ENCODE measurements around the gene PLD1. TPM values are rescaled to one million over a fixed set of nuclear protein-coding genes. Genes with fewer than 3 reads are reported as not detected.

PLD1 gene
- total and polyA plus RNA-seq, 9 donors = 24.6 to 125 (median 52.1) TPM

- Histone ChIP-seq H3K36me3 (no peaks in the 10 kb centered on the region), H3K4me1 (ENCODE audit: insufficient read depth) (peaks cover 2% of the 10 kb centered on the region), H3K4me3 (no peak overlapping the region), H3K27ac (no peak overlapping the region), H3K27me3 (no peaks in the 10 kb centered on the region), H3K9me3 (no peaks in the 10 kb centered on the region)
- intact Hi-C loops (cut with DNase I) = no loop called here
- TF ChIP-seq, protein P1, sequence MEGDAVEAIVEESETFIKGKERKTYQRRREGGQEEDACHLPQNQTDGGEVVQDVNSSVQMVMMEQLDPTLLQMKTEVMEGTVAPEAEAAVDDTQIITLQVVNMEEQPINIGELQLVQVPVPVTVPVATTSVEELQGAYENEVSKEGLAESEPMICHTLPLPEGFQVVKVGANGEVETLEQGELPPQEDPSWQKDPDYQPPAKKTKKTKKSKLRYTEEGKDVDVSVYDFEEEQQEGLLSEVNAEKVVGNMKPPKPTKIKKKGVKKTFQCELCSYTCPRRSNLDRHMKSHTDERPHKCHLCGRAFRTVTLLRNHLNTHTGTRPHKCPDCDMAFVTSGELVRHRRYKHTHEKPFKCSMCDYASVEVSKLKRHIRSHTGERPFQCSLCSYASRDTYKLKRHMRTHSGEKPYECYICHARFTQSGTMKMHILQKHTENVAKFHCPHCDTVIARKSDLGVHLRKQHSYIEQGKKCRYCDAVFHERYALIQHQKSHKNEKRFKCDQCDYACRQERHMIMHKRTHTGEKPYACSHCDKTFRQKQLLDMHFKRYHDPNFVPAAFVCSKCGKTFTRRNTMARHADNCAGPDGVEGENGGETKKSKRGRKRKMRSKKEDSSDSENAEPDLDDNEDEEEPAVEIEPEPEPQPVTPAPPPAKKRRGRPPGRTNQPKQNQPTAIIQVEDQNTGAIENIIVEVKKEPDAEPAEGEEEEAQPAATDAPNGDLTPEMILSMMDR (IDR thresholded peaks at IDR 0.05) = peak in 2 of 3 donors; percentile 24 to 42
- TF ChIP-seq EP300 (IDR thresholded peaks at IDR 0.05) = no peak
- 16 to 18% (median 16%) methylated on average over 11 of the region's 11 CpGs for WGBS, 3 donors
- peak in 4 of 5 donors; percentile 40 to 69 (median 58) for DNase-seq
Measured at GRCh38 chr3:171614318-171614921, 195.9 kb downstream of the PLD1 start.

DNA sequence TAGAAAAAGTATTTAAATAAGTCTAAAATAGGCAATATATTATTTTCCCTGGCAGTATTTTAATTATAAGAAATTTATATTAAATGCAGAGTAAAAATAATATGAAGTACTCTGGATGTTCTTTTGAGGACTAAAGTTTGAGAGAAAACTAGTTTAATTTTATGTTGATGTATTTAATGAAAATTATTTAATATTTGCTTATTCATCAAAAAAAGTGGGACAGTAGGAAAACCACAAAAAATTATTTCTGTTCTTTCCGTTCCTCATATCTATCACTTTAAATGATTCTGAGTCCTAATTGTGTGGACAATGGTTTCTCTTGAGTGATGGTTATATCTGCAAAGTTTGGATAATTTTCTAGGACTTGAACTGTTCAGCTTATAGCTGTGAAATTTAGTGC lies 202.8 kb downstream of the PLD1 start:
- intact Hi-C loops (cut with DNase I) = no loop called here
- Histone ChIP-seq H3K4me3 (no peak overlapping the region), H3K4me1 (ENCODE audit: insufficient read depth) (no peaks in the 10 kb centered on the region), H3K27ac (no peak overlapping the region), H3K9me3 (no peaks in the 10 kb centered on the region), H3K27me3 (no peaks in the 10 kb centered on the region), H3K36me3 (no peaks in the 10 kb centered on the region)
- 58 to 70% (median 62%) methylated on average over 1 of the region's 1 CpG for WGBS, 3 donors
- DNase-seq = no peak
- no peak for TF ChIP-seq EP300 (IDR thresholded peaks at IDR 0.05)
- TF ChIP-seq, protein P1 (IDR thresholded peaks at IDR 0.05) = no peak
- no peak for TF ChIP-seq POLR2A (IDR thresholded peaks at IDR 0.05)

DNA sequence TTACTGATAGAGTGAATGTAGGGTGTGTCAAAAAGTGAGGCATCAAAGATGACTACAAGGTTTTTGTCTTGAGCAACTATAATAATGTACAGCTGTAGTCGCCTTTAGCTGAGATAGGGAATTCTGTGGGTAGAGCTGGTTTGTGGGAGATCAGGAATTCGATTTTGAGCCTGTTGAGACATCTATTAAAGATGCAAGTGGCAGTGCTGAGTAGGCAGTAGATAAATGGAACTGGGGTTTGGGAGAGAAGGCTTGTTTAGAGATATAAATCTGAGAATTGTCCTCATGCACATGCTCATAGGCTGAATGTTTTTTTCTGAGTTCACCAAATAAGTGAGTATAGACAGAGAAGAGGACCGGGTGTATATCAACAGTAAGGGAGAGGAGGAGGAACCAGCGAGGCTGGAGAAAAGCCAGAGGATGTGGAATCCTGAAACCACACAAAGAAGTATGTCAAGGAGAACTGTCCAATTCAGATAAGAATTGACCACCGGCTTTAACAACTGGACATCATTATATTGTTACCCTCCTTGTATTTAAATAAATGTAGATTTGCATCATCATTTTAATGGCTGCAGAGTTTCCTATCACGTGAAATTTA lies 204.0 kb downstream of the PLD1 start:
- peak in 3 of 5 donors; percentile 24 to 38 (median 25) for DNase-seq
- H3K36me3 ChIP-seq = no peaks in the 10 kb centered on the region
- H3K9me3 ChIP-seq = no peaks in the 10 kb centered on the region
- H3K27me3 ChIP-seq = no peaks in the 10 kb centered on the region
- H3K4me3 ChIP-seq = no peak overlapping the region
- H3K27ac ChIP-seq = no peak overlapping the region
- no peaks in the 10 kb centered on the region for H3K4me1 ChIP-seq (ENCODE audit: insufficient read depth)
- intact Hi-C loops (cut with DNase I) = no loop called here
- TF ChIP-seq EP300 (IDR thresholded peaks at IDR 0.05) (no peak), POLR2A (IDR thresholded peaks at IDR 0.05) (no peak)
- TF ChIP-seq, protein P1 (IDR thresholded peaks at IDR 0.05) = no peak
- 34 to 42% (median 35%) methylated on average over 6 of the region's 6 CpGs for WGBS, 3 donors

- no peaks in the 10 kb centered on the region for H3K36me3 ChIP-seq
- no peak for TF ChIP-seq EP300 (IDR thresholded peaks at IDR 0.05)
- TF ChIP-seq, protein P1 (IDR thresholded peaks at IDR 0.05) = no peak
- no peak for TF ChIP-seq POLR2A (IDR thresholded peaks at IDR 0.05)
- no peak for DNase-seq
- H3K27ac ChIP-seq = no peak overlapping the region
- WGBS, 3 donors = 87 to 94% (median 91%) methylated on average over 5 of the region's 5 CpGs
- no peak overlapping the region for H3K4me3 ChIP-seq
- H3K4me1 ChIP-seq (ENCODE audit: insufficient read depth) = no peaks in the 10 kb centered on the region
- intact Hi-C loops (cut with DNase I) = no loop called here
- H3K9me3 ChIP-seq = no peaks in the 10 kb centered on the region
- H3K27me3 ChIP-seq = no peaks in the 10 kb centered on the region
Measured at GRCh38 chr3:171604370-171604769, 205.9 kb downstream of the PLD1 start.
